ENCODE data around the gene CRABP2. TPM values are rescaled to one million over a fixed set of nuclear protein-coding genes. Genes with fewer than 3 reads are reported as not detected.

The CRABP2 gene
- total RNA-seq, 1 donor from 2014 or later, result 1.4 TPM

DNA sequence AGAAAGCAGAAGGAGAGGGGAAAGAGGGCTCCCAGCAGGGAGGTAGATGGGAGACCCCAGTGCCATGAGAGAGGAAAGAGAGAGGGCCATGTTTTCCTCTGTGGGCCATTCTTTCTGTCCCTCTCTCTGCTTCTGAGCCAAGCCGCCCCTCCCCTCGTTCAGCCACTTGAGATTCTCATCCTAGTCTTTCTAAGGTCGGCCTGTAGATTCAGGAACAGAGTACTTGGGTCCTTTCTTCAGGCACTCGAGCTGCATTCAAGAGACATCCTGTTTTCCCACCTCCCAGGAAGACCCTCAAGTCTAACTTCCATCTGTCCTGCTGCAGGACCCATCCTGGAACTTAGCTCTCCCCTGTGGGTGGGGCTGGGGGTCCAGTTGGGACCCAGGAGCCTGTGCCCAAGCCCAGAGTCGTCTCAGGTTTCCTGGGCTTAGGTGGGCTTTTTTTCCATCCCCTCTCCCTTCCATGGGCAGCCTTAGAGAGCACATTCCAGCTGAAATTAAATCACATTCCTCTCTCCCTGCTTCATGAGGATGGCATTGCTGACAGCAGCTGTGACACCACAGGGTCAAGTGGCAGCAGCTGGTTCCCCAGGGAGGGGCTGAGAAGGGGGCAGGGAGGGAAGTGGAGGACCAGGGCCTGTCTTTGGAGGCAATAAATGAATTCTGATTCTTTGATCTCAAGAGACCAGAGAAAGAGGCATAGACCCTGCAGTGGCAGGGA lies 41.2 kb downstream of the CRABP2 start:
- Histone ChIP-seq H3K27ac (peak overlapping the region; percentile 69), H3K4me1 (peaks cover 81% of the 10 kb centered on the region), H3K4me3 (no peak overlapping the region), H3K9me3 (no peaks in the 10 kb centered on the region), H3K27me3 (no peaks in the 10 kb centered on the region), H3K36me3 (no peaks in the 10 kb centered on the region)
- intact Hi-C loops (cut with DNase I), result no loop called here
- DNase-seq (no peak), ATAC-seq (no peak)
- TF ChIP-seq, protein P1, sequence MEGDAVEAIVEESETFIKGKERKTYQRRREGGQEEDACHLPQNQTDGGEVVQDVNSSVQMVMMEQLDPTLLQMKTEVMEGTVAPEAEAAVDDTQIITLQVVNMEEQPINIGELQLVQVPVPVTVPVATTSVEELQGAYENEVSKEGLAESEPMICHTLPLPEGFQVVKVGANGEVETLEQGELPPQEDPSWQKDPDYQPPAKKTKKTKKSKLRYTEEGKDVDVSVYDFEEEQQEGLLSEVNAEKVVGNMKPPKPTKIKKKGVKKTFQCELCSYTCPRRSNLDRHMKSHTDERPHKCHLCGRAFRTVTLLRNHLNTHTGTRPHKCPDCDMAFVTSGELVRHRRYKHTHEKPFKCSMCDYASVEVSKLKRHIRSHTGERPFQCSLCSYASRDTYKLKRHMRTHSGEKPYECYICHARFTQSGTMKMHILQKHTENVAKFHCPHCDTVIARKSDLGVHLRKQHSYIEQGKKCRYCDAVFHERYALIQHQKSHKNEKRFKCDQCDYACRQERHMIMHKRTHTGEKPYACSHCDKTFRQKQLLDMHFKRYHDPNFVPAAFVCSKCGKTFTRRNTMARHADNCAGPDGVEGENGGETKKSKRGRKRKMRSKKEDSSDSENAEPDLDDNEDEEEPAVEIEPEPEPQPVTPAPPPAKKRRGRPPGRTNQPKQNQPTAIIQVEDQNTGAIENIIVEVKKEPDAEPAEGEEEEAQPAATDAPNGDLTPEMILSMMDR (IDR thresholded peaks at IDR 0.05), result no peak

DNA sequence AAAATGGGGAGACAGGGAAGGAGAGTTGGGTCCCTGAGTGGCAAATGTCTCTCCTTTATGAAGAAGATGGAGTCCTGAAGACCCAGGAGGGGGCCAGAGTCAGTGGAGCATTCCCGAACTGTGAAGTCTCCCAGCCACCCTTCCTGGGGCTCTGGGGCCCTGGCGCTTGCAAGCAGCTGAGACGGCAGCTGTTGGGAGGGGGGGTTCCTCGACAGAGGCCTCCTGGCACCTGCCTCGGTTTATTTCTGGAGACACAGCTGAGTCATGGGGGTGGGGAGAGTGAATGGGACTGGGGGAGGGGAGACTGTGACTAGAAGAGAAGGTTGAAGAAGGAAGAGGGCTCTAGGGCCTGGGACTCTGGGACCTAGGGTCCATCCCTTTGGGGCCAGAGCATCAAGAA lies 42.2 kb downstream of the CRABP2 start:
- Histone ChIP-seq H3K4me1 (peaks cover 81% of the 10 kb centered on the region), H3K4me3 (no peak overlapping the region), H3K36me3 (no peaks in the 10 kb centered on the region), H3K9me3 (no peaks in the 10 kb centered on the region), H3K27me3 (no peaks in the 10 kb centered on the region), H3K27ac (peak overlapping the region; percentile 69)
- intact Hi-C loops (cut with DNase I), result no loop called here
- TF ChIP-seq, protein P1 (IDR thresholded peaks at IDR 0.05), result no peak
- no peak for DNase-seq
- no peak for ATAC-seq

DNA sequence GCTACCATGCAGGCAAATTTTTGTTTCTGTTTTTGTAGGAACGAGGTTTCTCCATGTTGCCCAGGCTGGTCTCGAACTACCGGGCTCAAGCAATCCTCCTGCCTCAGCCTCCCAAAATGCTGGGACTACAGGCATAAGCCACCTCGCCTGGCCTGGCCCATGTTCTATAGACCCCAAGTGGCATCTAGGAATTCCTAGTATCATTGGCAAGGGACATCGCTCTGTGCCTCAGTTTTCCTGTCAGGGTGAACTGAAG lies 42.7 kb downstream of the CRABP2 start:
- Histone ChIP-seq H3K27me3 (no peaks in the 10 kb centered on the region), H3K4me3 (no peak overlapping the region), H3K27ac (peak overlapping the region; percentile 69), H3K36me3 (no peaks in the 10 kb centered on the region), H3K9me3 (no peaks in the 10 kb centered on the region), H3K4me1 (peaks cover 77% of the 10 kb centered on the region)
- ATAC-seq (no peak), DNase-seq (no peak)
- TF ChIP-seq, protein P1 (IDR thresholded peaks at IDR 0.05), result no peak
- intact Hi-C loops (cut with DNase I), result no loop called here

DNA sequence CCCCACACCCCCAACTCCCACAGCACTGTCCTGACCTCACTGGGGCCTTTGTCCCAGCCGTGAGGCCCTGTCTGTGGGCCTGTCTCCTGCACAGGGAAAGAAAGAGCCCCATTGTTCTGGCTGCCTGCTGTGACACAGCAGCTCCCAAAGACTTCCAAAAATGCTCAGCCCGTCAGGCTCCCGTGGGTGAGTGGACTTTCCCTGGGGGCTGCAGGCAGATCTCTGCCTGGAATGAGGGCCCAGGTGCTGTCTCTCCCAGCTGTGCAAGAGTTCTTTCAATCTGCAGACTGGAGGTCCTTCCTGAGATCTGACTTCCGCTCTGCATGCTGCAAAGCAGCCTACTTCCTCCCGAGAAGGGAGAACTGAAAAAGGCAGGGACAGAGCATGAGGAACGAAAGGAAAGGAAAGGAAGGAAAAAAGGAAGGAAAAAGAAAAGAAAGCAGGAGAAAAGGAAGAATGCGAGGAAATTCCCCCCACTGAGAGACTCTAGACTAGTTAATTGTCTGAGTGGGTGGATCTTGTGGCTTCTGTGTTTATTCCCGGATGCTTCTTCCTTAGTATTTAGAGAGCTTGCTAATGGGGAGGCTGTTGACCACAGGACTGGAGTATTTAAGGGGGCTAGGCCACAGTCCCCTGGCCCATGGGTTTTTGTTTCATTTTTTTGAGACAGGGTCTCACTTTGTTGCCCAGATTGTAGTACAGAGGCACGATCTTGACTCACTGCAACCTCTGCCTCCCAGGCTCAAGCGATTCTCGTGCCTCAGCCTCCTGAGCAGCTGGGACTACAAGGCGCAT lies 43.2 kb downstream of the CRABP2 start:
- DNase-seq, result no peak
- intact Hi-C loops (cut with DNase I), result no loop called here

DNA sequence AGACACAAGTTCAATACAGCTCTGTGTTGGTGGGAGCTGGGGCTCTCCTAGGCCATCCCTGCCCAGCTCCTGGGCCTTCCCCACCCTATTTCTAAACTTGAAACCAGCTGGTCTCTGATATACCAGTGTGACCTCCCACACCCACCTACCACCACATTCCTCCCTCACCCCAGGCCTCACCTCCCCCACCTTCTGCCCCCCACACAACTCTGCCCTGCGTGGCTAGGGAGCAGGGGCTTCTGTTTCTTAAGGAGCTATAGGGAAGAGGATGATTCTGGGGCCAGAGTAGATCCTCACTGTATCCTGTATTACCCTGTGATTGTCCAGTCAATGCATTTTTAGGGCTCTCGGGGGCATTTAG lies 44.7 kb downstream of the CRABP2 start:
- intact Hi-C loops (cut with DNase I), result no loop called here
- Histone ChIP-seq H3K36me3 (no peaks in the 10 kb centered on the region), H3K27me3 (peaks cover 15% of the 10 kb centered on the region), H3K4me3 (peak overlapping the region; percentile 21), H3K4me1 (peaks cover 71% of the 10 kb centered on the region), H3K9me3 (no peaks in the 10 kb centered on the region), H3K27ac (peak overlapping the region; percentile 69)
- ATAC-seq (no peak), DNase-seq (no peak)
- TF ChIP-seq, protein P1 (IDR thresholded peaks at IDR 0.05), result no peak

More for the DNA sequence above, 43.2 kb downstream of the CRABP2 start:
- Histone ChIP-seq H3K4me3 (no peak overlapping the region), H3K27me3 (peaks cover under 1% of the 10 kb centered on the region), H3K9me3 (no peaks in the 10 kb centered on the region), H3K36me3 (no peaks in the 10 kb centered on the region), H3K27ac (peak overlapping the region; percentile 69), H3K4me1 (peaks cover 78% of the 10 kb centered on the region)
- ATAC-seq, result no peak
- TF ChIP-seq, protein P1 (IDR thresholded peaks at IDR 0.05), result no peak
